ENCODE measurements around the gene RAP1GAP2.

Gene RAP1GAP2

GRCh38 chr17:2921443-2921842 lies 125.2 kb downstream of the RAP1GAP2 start:
- DNase-seq = no peak

- DNase-seq = no peak
Observed at GRCh38 chr17:2924211-2924610, 128.0 kb downstream of the RAP1GAP2 start.

DNA sequence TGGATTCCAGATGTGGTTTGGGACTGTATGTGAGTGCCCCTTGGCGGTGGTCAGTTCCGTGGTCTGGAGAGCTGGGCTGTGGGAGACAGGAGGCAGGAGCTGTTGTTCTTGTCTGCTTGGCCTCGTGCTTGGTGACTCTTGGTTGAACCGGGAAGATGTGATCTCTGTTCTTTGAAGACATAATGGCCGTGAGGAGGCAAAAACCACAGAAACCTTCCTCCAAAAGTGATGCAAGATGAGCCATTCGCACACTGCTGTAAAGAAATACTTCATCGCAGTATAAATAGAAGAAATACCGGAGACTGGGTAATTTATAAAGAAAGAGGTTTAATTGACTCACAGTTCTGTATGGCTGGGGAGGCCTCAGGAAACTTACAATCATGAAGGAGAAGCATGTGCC lies 128.8 kb downstream of the RAP1GAP2 start:
- no peak for DNase-seq

- DNase-seq = no peak
Observed at GRCh38 chr17:2926019-2926650, 129.9 kb downstream of the RAP1GAP2 start.

DNA sequence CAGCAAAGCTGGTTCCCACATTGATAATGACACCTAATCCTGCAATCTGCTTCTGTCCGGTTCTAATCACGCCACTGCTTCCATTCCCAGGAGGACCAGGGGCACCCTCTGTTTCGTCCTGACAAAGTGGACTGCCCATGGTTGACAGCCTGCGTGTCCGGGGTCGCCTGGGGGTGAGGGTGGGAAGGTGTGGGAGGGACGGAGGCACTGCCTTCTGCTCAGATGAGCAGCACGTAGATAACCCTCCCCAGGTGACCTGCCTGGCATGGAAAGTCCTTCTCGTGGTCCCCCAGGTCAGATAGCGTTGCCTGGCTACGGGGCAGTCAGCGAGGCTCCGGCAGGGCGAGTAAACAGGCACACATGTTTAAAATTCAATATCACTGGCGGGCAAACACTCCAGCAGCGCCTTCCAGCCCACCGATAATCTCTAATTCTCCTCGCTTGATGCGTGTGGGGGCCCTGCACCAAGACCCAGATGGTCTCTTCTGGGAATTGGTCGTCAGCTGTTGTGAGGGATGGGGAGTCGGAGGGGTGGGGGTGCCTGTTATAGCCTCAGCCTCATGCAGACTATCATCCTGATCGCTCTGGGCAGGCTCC lies 132.2 kb downstream of the RAP1GAP2 start:
- no peak for DNase-seq

DNA sequence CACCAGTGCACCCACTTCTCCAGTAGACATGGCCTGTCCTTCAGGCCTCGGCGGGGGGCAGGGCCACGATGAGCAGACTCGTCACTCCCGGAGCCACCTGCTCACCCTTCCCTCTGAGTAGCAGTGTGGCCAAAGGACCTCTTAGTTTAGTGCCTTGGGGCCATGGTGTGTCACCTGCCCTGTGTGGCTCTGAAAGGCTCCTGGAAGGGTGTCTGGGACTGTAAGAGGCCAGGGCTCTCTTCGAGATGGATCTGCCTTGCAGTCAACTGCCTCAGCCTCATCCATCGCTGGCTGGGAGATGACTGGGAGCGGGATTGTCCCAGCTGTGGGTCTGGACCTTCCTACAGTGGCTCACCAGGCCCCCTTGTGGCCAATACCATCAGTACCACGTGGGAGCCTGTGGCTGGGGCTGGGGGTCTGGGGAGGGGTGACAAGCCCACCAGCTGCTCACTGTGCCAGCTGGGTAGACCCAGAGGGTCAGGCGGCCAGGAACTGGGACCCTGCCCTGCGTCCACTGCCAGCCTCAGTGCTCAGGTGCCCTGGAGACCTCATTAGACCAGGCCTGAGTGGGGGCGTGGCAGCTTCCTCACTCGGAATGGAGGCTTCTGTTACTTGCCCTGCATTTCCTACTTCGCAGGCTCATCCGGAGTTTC lies 133.8 kb downstream of the RAP1GAP2 start:
- DNase-seq = no peak

GRCh38 chr17:2931876-2932275 lies 135.6 kb downstream of the RAP1GAP2 start:
- no peak for DNase-seq

DNA sequence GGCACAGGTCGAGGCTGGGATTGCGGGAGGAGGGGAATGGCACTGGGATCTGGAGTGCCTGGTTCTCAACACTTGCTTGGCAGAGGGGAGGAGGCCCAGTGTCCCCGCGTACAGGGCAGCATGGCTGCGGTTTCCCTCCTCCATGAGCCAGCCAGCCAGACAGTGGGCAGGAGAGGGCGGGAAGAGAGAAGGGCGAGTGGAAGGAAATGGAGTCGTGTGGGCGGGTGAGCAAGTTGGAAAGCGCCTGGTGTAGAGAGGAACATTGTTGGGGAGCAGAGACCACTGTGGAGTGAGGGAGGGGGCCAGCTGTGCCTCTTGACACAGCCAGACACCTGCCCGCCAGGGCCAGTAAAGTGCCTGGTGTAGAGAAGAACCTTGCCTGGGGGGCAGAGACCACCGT lies 136.7 kb downstream of the RAP1GAP2 start:
- no peak for DNase-seq

- DNase-seq = no peak
Observed at GRCh38 chr17:2933606-2934005, 137.4 kb downstream of the RAP1GAP2 start.

- DNase-seq = no peak
Observed at GRCh38 chr17:2935632-2936031, 139.4 kb downstream of the RAP1GAP2 start.

GRCh38 chr17:2936351-2936750 lies 140.1 kb downstream of the RAP1GAP2 start:
- DNase-seq = no peak

- no peak for DNase-seq
Observed at GRCh38 chr17:2936771-2937321, 140.6 kb downstream of the RAP1GAP2 start.

DNA sequence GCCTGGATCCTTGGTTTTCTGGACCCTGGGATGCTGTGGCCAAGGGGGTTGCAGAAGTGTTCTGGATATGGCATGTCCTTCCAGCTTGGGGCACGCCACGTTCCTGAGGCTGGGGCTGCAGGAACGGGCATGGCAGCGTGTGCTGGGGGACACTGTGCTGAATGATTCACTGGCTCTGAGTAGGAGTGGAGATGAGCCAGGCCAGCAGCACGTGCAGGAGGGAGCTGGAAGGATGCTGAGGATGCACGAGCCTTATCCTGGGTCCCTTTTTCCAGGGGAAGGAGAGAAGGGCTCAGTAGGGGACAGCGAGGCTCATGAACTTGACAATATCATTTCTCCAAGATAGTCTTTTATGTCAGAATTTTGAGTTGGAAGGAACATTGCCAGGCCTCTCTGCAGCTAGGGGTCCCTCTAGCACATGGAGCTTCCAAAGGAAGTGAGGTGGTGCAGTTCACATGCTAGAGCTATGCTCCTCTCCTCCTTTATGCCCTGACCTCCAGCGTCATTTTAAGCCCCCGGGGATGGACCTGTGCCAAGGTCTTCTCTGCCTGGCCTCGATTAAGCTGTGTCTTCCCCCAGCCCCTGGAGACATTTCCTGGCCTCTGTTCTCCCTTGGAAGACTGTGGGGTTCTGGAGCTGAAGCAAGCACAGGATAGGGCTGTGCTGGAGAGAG lies 141.2 kb downstream of the RAP1GAP2 start:
- DNase-seq = no peak

DNA sequence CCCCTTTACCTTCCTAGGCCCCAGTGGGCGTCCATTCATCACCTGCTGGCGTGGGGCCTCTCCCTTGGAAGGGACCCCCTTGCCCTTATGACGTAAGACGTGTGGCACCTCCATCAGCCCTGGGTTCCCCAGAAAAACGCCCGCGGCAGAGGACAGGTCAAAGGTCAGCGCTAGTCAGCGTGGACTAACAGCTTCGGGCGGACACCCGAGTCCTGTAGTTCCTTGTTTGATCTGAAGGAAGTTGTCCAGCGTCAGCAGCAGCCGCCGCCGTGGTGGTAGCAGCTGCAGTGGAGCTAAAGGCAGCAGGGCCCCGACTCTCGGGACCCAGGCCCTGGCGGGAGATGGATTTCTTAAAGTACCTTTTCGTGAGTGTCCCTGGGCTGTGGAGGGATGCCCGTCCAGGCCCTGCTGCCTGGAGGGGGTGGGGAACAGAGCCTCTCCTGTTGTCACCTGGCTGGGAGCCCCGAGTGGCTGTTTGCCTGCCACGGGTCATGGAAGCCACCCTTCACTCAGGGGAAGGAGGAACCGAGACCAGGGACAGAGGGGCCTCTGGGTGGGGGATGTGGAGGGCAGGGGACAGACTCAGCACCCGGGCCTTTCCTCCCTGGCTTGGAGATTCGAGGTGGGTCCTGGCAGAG lies 143.6 kb downstream of the RAP1GAP2 start:
- DNase-seq = no peak

- no peak for DNase-seq
Observed at GRCh38 chr17:2940352-2940751, 144.1 kb downstream of the RAP1GAP2 start.

- no peak for DNase-seq
Observed at GRCh38 chr17:2943981-2944380, 147.7 kb downstream of the RAP1GAP2 start.

DNA sequence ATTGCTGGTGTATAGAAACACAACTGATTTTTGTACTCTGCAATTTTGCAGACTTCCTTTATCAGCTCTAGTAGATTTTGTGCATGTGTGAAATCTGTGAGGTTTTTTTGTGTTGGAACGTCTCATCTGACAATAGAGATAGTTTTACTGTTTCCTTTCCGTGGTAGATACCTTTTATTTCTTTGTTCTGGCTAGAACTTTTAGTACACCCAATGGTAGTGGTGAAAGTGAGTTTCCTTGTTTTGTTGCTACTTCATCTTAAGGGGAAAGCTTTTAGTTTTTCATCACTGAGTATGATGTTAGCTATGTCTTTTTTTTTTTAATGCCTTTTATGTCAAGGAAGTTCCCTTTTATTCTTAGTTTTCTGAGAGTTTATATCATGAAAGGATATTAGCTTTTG lies 149.1 kb downstream of the RAP1GAP2 start:
- no peak for DNase-seq

GRCh38 chr17:2946144-2946543 lies 149.9 kb downstream of the RAP1GAP2 start:
- no peak for DNase-seq

- DNase-seq = no peak
Observed at GRCh38 chr17:2947588-2947950, 151.3 kb downstream of the RAP1GAP2 start.

DNA sequence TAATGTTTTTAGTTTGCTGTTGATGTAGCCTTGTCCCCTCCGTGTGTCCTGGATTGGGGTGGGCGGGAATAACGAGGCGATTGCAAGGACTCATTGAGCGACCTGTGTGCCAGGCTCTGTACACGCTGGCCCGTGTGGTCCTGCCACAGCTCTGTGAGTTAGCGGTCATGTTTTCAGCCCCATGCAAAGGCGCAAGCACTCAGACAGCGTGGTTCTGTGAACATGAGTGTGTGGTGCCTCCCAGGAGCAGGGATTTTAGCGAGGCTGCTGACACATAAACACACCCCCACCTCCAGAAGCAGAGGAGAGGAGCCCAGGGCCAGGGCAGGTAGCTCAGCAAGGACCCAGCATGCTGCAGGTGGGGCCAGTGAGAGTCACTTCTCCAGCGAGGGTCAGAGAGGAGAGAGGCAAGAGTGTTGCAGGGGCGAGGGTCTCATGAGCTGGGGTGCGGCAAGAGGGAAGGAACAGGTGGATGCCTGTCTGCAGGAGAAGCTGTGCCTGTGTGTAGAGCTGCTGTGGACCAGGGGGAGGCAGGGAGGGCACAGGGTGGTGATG lies 151.8 kb downstream of the RAP1GAP2 start:
- DNase-seq = no peak

- DNase-seq = no peak
Observed at GRCh38 chr17:2948721-2949468, 152.7 kb downstream of the RAP1GAP2 start.

DNA sequence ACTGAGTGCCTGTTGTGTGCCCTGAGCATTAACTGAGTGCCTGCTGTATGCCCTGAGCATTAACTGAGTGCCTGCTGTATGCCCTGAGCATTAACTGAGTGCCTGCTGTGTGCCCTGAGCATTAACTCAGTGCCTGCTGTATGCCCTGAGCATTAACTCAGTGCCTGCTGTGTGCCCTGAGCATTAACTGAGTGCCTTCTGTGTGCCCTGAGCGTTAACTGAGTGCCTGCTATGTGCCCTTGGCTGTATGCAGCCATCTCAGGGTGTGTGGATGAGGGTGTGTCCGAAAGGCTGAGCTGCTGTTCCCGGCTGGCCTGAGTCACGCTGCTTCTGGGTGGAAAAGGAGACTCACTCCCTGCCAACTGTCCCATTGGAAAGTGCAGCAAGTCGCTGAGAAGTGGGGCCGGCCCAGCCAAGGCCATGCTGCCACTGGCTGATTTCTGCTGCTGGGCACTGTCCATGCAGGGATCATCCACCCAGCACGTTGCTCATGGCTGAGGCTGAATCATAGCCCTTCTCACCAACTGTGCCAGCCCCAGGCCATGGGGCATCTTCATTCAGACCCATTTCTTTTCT lies 153.3 kb downstream of the RAP1GAP2 start:
- no peak for DNase-seq
